GM21723 (cell line): ENCODE data around the gene TMEM229B.
"Not testable (repeated sequence)": the region's sequence is repeated elsewhere in the genome, so short reads cannot be mapped to it uniquely, and the experiment has no call there.

Experiments
- ATAC-seq: cut with Tn5 transposase; IDR thresholded peaks from one replicate; pipeline ENCODE4 v1.9.1; 2021; ENCODE audit warnings: mild to moderate bottlenecking, moderate library complexity; ENCODE audit not compliant: unreplicated experiment

Gene TMEM229B

GRCh38 chr14:67459336-67459735, 29.2 kb downstream of the TMEM229B start:
- ATAC-seq = no peak

DNA sequence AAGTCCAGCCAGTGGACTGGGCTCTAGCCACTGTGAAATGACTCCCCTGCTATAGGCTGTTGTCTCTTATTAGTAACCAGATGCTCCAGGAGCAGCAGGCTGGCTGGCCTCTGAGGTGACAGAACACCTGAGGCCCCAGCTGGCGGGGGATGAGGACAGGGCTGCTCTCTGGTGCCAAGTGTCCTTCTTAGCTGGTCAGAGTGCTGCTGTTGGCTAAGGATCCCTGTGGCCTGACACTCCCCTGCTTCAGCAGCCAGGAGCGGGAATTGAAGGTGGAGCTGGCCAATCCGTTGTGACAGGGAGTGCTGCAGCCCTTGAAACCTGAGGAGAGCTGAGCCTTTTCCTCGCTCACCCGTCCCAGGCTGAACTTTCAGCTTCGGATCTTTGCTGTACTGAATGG, 30.7 kb downstream of the TMEM229B start:
- ATAC-seq = no peak

DNA sequence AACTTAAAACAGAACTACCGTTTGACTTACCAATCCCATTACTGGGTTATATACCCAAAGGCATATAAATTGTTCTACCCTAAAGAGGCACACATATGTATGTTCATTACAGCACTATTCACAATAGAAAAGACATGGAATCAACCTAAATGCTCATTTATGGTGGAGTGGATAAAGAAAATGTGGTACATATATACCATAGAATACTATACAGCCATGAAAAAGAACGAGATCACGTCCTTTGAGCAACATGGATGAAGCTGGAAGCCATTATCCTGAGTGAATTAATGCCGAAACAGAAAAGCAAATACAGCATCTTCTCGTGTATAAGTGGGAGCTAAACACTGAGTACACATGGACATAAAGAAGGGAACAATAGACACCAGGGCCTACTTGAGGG, 31.8 kb downstream of the TMEM229B start:
- no peak for ATAC-seq

- no peak for ATAC-seq
Observed at GRCh38 chr14:67453575-67454300, 34.8 kb downstream of the TMEM229B start.

- ATAC-seq = not testable (repeated sequence)
Observed at GRCh38 chr14:67451667-67452066, 36.9 kb downstream of the TMEM229B start.

DNA sequence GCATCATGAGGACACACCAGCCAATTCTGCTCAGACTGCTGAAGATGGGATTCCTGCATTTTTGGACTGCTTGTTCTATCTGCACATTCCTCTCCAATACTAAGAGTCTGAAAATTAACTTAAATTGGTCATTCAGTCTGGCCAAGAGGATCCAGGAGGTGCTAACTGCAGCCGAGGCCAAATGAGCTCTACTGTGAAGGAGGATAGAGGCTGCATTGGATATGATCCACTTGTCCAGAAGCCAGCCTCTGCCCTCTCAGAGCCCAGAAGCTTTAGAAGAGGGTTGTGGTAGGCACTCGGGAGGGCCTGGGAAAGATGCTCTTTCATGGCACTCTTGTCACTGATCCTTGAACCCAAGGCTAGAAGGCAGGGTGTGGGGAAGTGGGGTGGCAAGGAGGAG, 39.4 kb downstream of the TMEM229B start:
- ATAC-seq = no peak

- ATAC-seq = no peak
Observed at GRCh38 chr14:67447033-67447381, 41.5 kb downstream of the TMEM229B start.

DNA sequence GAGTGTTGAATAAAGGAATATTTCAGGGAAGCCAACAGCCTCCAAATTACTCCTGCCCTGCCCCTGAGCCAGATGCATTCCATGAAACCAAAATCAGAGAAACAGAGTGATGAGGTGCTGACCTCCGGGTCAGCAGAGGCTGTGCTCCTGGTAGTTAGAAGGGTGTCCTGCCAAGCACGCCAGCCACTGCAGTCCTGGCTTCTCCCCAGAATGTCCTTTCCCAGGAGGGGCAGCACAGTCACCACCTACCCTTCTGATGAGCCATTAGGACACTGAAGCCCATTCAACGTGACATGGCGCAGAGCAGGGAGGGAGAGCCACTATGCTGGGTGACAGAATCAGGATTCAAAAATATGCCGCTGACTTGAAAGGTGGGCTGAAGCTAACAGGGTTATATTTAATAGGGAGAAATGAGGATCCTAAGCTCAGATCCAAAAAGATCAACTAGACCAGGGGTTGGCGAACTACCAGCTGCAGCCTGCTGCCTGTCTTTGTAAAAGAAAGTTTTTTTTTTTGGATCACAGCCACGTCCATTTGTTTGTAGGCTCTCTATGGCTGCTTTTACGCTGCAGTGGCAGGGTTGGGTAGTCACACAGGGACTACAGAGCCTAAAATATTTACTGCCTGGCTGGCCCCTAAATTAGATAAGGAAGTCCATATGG, 42.0 kb downstream of the TMEM229B start:
- no peak for ATAC-seq

GRCh38 chr14:67444395-67444794, 44.1 kb downstream of the TMEM229B start:
- no peak for ATAC-seq

GRCh38 chr14:67442139-67442906, 46.2 kb downstream of the TMEM229B start:
- no peak for ATAC-seq

GRCh38 chr14:67441672-67442071, 46.8 kb downstream of the TMEM229B start:
- ATAC-seq = no peak

DNA sequence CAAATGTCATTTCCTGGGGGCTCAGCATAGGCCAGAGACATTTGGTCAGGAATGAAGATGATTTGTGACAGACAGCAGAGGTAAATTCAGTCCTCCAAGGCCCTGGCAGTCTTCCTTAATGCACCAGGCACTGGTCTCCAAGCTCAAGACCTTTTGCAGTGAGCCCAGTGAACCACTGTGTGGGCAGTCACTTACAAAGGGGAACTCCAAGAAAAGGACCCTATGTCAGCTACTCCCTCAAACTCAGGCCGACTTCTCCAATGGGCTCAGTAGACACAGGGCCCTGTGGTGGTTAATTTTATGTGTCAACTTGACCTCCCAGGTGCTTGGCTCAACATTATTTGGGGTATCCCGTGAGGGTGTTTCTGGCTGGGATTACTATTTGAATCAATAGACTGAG, 47.3 kb downstream of the TMEM229B start:
- ATAC-seq = no peak

GRCh38 chr14:67440513-67440912, 48.0 kb downstream of the TMEM229B start:
- ATAC-seq = no peak

- no peak for ATAC-seq
Observed at GRCh38 chr14:67438969-67439368, 49.6 kb downstream of the TMEM229B start.

GRCh38 chr14:67436006-67436866, 52.3 kb downstream of the TMEM229B start:
- no peak for ATAC-seq

- no peak for ATAC-seq
Observed at GRCh38 chr14:67435603-67436002, 52.9 kb downstream of the TMEM229B start.

- no peak for ATAC-seq
Observed at GRCh38 chr14:67432050-67432564, 56.4 kb downstream of the TMEM229B start.

DNA sequence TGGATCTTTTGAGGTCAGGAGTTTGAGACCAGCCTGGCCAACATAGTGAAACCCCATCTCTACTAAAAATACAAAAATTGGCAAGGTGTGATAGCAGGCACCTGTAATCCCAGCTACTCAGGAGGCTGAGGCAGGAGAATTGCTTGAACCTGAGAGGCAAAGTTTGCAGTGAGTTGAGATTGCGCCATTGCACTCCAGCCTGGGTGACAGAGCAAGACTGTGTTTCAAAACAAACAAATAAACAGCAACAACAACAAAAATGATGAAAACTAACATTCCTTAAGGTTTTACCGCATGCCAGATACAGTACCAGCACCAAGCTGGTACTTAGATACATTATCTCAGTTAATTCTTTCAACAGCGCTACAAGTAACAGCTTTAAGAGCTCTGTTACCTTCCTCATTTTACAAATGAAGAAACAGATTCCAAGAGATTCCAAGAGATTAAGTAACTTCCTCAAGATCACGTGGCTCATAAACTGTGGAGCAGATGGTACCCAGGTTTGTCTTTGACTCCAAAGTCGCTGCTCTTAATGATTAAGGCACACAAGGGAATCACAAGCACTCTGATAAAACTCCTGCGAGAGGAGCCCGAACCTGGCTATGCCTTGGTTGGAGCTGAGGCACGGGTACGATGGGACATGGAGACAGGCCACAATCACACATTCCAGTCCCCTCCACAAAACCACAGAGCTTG, 58.9 kb downstream of the TMEM229B start:
- ATAC-seq = no peak

- no peak for ATAC-seq
Observed at GRCh38 chr14:67428501-67429031, 60.0 kb downstream of the TMEM229B start.
